Kidney (tissue), 14 donors: ENCODE data around the gene KHDRBS2. TPM values are rescaled to one million over a fixed set of nuclear protein-coding genes. Genes with fewer than 3 reads are reported as not detected.

Experiments
- DNase-seq, 5 donors: peaks; one replicate each; pipeline ENCODE4 v3.0.0-alpha.2; 2013 to 2020
- FAIRE-seq: peaks from 2 replicates; lab custom pipeline; 2012; peaks lifted over from hg19 to GRCh38; lab: Jason Lieb, UNC
- H3K27ac ChIP-seq, 2 donors: one replicate each; pipeline ENCODE4 v1.7.0; 2013; ENCODE audit warnings: low read depth in 2 of 2, low read length in 2 of 2, inconsistent platforms in 1 of 2
- H3K27me3 ChIP-seq: one replicate; pipeline ENCODE4 v1.7.1; 2013; ENCODE audit warnings: low read length, inconsistent platforms; ENCODE audit not compliant: control insufficient read depth, insufficient read depth
- H3K36me3 ChIP-seq, 3 donors: one replicate each; pipeline versions ENCODE4 v1.7.0 to v1.7.1; 2013; ENCODE audit warnings: low read length in 3 of 3, control low read depth in 1 of 3, inconsistent platforms in 1 of 3; ENCODE audit not compliant: insufficient read depth in 3 of 3, control insufficient read depth in 2 of 3
- H3K4me1 ChIP-seq, 3 donors: one replicate each; pipeline versions ENCODE4 v1.7.0 to v1.7.1; 2013; ENCODE audit warnings: low read length in 3 of 3, inconsistent platforms in 1 of 3, low read depth in 1 of 3; ENCODE audit not compliant: control insufficient read depth in 2 of 3, insufficient read depth in 2 of 3
- H3K4me3 ChIP-seq, 3 donors: one replicate each; pipeline versions ENCODE4 v1.7.0 to v1.8.1; 2013; ENCODE audit warnings: low read length in 3 of 3, control low read depth in 1 of 3, inconsistent platforms in 1 of 3
- H3K9ac ChIP-seq, 3 donors: one replicate each; pipeline versions ENCODE4 v1.7.0 to v1.7.1; 2013; ENCODE audit warnings: low read length in 3 of 3, control low read depth in 1 of 3, inconsistent platforms in 1 of 3
- H3K9me3 ChIP-seq, 3 donors: one replicate each; pipeline versions ENCODE4 v1.7.0 to v1.7.1; 2013; ENCODE audit warnings: low read length in 3 of 3, control low read depth in 1 of 3, inconsistent platforms in 1 of 3; ENCODE audit not compliant: control insufficient read depth in 2 of 3, insufficient read depth in 1 of 3
- CTCF ChIP-seq: IDR thresholded peaks from 3 replicates; pipeline ENCODE4 v1.5.1; 2012; ENCODE audit warnings: mild to moderate bottlenecking, moderate library complexity, borderline replicate concordance; ENCODE audit not compliant: insufficient read depth; ENCODE audit errors: extremely low read depth
- intact Hi-C: fragments of 100-400 bp; cut with DNase I; formaldehyde crosslinking; loops from one replicate; pipeline ENCODE4 v1.11.1; 2022
- polyA plus RNA-seq: library from polyadenylated mRNA; stranded (reverse); fragments of 350-450 nt; fragmentation: Illumina TruSeq; extraction: RNeasy Lipid Tissue Mini Kit (QIAGEN cat#74804); gene quantifications from one replicate; pipeline ENCODE4 v1.2.3, GENCODE V29; 2014; ENCODE audit warnings: low read depth, low replicate concordance; ENCODE audit not compliant: insufficient read depth
- total RNA-seq: library from RNA; stranded (reverse); fragmentation: NEBNext Ultra II Directional; extraction: Animal tissue kit (Norgen Biotek cat#: 25700); gene quantifications from one replicate; pipeline ENCODE4 v1.2.1, GENCODE V29; 2021
- donor health status: control.
- donor health status: control.
- donor health status: control.
- donor health status: control.
- donor health status: control.
- donor health status: DM: yes; HTN: yes; CAD: no.
- donor health status: Normal renal cell carcinoma (clear cell type).

The KHDRBS2 gene
- total and polyA plus RNA-seq, 2 donors from 2014 or later = 0.76 TPM; not detected in 1

- TF ChIP-seq CTCF = no peak
Measured at GRCh38 chr6:62039605-62040004, 246.4 kb downstream of the KHDRBS2 start.

GRCh38 chr6:62037445-62037844 lies 248.6 kb downstream of the KHDRBS2 start:
- no peak overlapping the region for H3K4me3 ChIP-seq
- no peak for TF ChIP-seq CTCF
- H3K9me3 ChIP-seq = no peaks in the 10 kb centered on the region
- no peaks in the 10 kb centered on the region for H3K27me3 ChIP-seq
- H3K36me3 ChIP-seq = no peaks in the 10 kb centered on the region
- no peaks in the 10 kb centered on the region for H3K4me1 ChIP-seq
- intact Hi-C loops = no loop called here
- DNase-seq (no peak), FAIRE-seq (no peak)
- H3K27ac ChIP-seq = no peak overlapping the region
- no peak overlapping the region for H3K9ac ChIP-seq

More at GRCh38 chr6:62039605-62040004, 246.4 kb downstream of the KHDRBS2 start:
- no peaks in the 10 kb centered on the region for H3K27me3 ChIP-seq
- intact Hi-C loops = no loop called here
- FAIRE-seq = no peak
- no peak for DNase-seq
- no peaks in the 10 kb centered on the region for H3K4me1 ChIP-seq
- H3K4me3 ChIP-seq = no peak overlapping the region
- no peak overlapping the region for H3K9ac ChIP-seq
- H3K36me3 ChIP-seq = no peaks in the 10 kb centered on the region
- no peaks in the 10 kb centered on the region for H3K9me3 ChIP-seq
- no peak overlapping the region for H3K27ac ChIP-seq

GRCh38 chr6:62035952-62036351 lies 250.1 kb downstream of the KHDRBS2 start:
- Histone ChIP-seq H3K27me3 (no peaks in the 10 kb centered on the region), H3K27ac (no peak overlapping the region), H3K4me1 (no peaks in the 10 kb centered on the region), H3K36me3 (no peaks in the 10 kb centered on the region), H3K9me3 (no peaks in the 10 kb centered on the region), H3K4me3 (no peak overlapping the region), H3K9ac (no peak overlapping the region)
- FAIRE-seq (no peak), DNase-seq (no peak)
- no peak for TF ChIP-seq CTCF
- intact Hi-C loops = no loop called here

GRCh38 chr6:62013719-62014118 lies 272.3 kb downstream of the KHDRBS2 start:
- DNase-seq (no peak), FAIRE-seq (no peak)
- Histone ChIP-seq H3K4me3 (no peak overlapping the region), H3K9ac (no peak overlapping the region), H3K9me3 (no peaks in the 10 kb centered on the region), H3K27me3 (no peaks in the 10 kb centered on the region), H3K36me3 (no peaks in the 10 kb centered on the region), H3K27ac (no peak overlapping the region), H3K4me1 (no peaks in the 10 kb centered on the region)
- TF ChIP-seq CTCF = no peak
- intact Hi-C loops = no loop called here
